Measurements from ENCODE around the gene MR1.

The MR1 gene

GRCh38 chr1:181033799-181034451, at the start of gene MR1:
TSS of gene MR1 (plus strand) at chr1:181033983. CDS start at chr1:181034008, 25 bp downstream.
- peak; percentile 86 for DNase-seq (ENCODE audit: low spot score)

GRCh38 chr1:180988253-180988752, 45.5 kb upstream of the MR1 start:
- DNase-seq (ENCODE audit: low spot score): no peak

- DNase-seq (ENCODE audit: low spot score): no peak
These were observed 39.5 kb upstream of the MR1 start for GRCh38 chr1:180994262-180994661.

DNA sequence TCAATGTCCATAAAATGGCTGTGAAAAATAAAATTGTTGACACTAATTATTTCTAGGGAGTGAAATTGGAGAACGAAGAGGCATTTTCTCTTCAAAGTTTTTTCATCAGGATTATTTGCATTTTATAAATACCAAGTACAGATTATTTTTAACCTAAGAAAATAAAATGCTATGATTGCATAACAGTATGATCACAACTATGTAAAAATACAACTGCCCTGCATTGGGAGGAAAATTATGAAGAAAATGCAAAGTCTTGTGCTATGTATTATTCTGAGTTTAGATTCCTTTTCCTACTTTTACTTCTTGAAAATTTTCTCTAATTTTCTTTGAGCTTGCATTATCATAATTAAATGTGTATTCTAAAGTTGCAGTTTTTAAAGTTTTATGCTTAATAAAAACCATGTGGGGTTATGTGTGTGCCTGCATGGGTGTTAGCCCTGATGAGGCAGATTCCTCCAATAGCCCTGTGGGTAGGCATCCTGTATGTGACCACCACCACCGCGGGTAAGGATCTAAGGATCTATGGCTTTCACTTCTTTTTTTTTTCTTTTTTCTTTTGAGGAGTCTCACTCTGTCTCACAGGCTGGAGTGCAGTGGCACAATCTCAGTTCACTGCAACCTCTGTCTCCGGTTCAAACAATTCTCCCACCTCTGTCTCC, 35.8 kb upstream of the MR1 start:
- DNase-seq (ENCODE audit: low spot score): no peak

DNA sequence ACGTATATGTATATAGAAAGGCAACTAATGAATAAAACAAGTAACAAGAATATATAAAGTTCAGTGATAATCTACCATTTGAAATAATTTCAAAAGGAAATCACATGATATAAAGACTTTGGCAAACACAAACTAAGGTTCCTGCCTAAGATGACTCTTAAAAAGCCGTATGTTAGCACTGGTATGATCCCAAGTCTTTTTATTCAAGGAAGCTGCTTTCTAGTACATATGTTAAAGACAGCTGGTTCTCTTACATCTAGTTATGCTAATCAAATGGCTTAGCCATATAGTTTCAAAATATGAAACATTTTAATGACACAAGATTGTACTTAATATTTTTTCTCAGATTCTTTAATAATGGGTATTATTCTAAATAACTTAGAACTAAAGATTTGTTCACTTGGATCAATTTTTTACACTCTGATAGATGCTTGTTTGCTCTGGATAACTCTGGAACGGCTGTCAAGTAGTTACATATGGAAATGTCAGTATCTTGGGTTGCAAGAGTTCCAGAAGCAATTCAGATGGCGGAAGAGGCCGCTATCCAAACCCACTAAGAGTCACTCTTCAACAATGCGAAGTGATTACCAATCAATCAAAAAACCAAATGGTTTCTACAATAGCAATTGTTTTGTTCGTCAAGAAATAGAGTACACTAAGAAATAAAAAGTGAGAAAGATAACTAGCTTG, 32.5 kb upstream of the MR1 start:
- DNase-seq (ENCODE audit: low spot score): no peak

- no peak for DNase-seq (ENCODE audit: low spot score)
These were observed 31.1 kb upstream of the MR1 start for GRCh38 chr1:181002582-181003172.

DNA sequence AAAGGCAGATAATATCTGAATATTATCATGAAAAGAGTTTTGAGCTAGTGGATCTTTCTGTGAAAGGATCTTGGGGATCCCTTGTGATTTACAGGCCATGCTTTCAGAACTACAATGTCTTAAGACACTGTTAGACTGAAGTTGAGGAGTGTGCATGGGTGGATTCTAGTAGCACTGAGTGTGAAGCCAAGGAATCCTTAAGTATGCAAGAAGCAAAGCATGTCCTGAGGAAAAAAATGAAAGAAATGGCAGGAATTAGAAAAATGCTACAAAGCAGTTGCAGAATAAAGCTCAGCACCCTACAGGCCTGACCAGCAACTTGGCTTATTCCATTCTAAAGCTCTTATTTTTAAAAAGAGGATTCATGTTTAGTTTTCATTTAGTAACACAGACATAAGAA, 23.0 kb upstream of the MR1 start:
- no peak for DNase-seq (ENCODE audit: low spot score)

DNA sequence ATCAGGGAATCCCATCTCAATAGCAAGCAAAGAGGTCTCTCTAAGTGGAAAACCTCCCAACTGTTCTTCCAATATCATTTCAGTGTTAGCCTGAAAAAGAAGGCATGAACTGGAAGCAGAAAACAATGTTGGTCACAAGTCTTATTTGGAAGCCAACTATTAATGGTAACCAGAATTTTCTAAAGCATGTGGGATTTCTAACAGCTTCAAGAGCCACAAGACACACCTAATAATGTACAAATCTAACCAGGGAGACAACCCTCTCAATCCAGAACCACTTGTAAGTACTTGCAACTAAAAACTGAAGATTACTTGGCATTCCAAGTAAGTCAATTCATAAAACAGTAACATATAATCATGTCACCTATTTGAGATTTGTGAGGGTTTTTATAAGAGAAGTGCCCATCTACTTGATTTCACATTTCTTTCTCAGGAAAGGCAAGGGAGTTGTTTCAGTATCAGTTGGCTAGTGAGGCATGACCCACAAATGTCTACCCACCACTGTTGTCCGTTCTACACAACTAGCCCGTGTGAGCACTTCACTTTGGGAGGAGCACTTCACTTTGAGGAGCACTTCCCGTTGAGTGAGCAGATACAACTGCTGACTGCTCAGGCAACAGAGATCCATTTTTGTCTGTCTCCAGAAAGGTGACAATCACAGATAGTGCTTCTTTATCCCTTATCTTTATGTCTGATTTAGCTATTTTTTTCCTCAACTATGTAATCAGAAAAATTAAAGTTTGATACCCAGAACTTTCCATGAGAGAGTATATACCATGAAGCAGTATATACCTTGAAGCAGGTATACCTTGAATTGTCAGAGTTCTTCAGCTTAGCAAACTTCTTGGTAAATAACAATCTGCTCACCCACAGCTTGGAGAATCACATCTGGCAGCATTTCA, 22.2 kb upstream of the MR1 start:
- no peak for DNase-seq (ENCODE audit: low spot score)

GRCh38 chr1:181012203-181012745, 21.5 kb upstream of the MR1 start:
- DNase-seq (ENCODE audit: low spot score): no peak

GRCh38 chr1:181013144-181013543, 20.6 kb upstream of the MR1 start:
- DNase-seq (ENCODE audit: low spot score): peak; percentile 36

- DNase-seq (ENCODE audit: low spot score): peak; percentile 55
These were observed 19.1 kb upstream of the MR1 start for GRCh38 chr1:181014477-181015250.

- no peak for DNase-seq (ENCODE audit: low spot score)
These were observed 18.6 kb upstream of the MR1 start for GRCh38 chr1:181015251-181015615.

- DNase-seq (ENCODE audit: low spot score): no peak
These were observed 17.2 kb upstream of the MR1 start for GRCh38 chr1:181016563-181016962.

DNA sequence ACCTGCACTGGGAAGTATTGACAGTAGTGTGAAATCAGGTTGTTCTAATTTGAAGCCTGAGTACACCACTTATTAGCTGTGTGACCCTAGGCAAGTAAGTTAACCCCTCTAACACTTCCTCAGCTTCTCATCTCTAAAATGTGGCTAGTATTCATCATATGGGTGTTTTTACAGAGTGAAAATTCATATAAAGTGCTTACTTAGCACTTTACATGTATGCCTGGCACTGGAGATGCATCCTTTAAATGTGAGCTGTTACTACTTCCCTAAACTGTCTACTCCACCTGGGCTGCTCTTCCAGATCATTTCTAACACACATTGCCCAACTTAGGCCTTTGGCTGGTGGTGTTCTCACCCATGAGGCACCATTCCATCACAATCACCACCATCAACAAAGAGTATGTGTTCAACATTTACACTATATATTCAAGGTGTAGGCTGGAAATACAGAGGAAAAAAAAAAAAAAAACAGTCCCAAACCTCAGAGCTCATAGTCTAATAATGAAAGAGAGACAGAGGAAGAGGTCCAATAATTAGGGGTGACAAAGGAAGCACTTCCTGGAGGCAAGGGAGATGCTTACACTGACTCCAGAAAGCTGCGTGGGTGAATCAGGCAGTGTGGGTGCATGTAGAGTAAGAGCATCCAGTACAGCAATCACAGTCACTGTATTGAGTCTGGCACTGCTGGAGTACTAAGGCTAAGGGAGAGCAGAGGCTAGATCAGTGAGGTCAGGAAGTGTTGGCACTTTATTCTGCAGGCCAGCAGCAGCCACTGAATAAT, 14.7 kb upstream of the MR1 start:
- DNase-seq (ENCODE audit: low spot score): peak; percentile 56

- DNase-seq (ENCODE audit: low spot score): no peak
These were observed 12.6 kb upstream of the MR1 start for GRCh38 chr1:181021159-181021558.

GRCh38 chr1:181021811-181022434, 11.9 kb upstream of the MR1 start:
- DNase-seq (ENCODE audit: low spot score): peak; percentile 73

DNA sequence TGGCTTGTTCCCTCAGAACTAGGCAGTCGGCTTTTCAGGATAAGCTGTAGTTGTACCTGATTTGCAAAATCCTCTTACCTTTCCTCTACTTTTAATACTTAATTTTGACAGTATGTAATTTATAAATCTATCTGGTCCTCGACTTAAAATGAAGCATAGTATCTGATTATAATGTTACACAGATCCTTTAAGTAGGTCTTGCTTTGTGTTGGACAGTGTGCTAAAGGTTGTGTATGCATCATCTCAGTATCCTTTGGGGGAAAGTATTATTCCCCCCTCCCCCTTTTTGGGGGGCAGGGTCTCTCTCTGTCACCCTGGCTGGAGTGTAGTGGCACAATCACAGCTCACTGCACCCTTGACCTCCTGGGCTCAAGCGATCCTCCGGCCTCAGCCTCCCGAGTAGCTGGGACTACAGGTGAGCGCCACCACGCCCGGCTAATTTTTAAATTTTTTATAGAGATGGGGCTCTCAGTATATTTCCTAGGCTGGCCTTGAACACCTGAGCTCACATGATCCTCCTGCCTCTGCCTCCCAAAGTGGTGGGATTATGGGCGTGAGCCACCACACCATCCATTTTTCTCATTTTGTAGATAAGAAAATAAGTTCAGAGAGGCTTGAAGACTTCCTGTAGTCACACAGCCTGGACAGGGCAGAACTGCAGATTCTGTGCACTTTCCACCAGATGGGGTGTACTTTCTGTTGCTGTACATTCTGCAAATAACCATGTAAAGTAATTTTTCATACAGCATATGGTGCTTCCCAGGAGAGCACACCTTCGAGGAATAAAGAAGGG, 10.3 kb upstream of the MR1 start:
- DNase-seq (ENCODE audit: low spot score): no peak

- DNase-seq (ENCODE audit: low spot score): no peak
These were observed 5.6 kb upstream of the MR1 start for GRCh38 chr1:181028196-181028595.

- no peak for DNase-seq (ENCODE audit: low spot score)
These were observed 5.2 kb upstream of the MR1 start for GRCh38 chr1:181028615-181029014.
